Activated CD4-positive, alpha-beta T cell treated with anti-CD3 and anti-CD28 coated beads for 36 hours (primary cell): Measurements from ENCODE around the gene DYNLT3. TPM values are rescaled to one million over a fixed set of nuclear protein-coding genes. Genes with fewer than 3 reads are reported as not detected.

Experiments
- ATAC-seq: fragments of 200-7000 bp; cut with Tn5 transposase; one replicate; pipeline ENCODE4 v1.10.0; 2021; ENCODE audit warnings: mild to moderate bottlenecking, moderate library complexity
- CTCF ChIA-PET: fragments of 350-600 bp; sonication (Branson Sonifier 250); formaldehyde crosslinking; loops from one replicate; lab custom pipeline; 2021; ENCODE audit warnings: antibody characterized with exemption; lab: Charles Lee
- POLR2A ChIA-PET: fragments of 350-600 bp; sonication (Branson Sonifier 250); formaldehyde crosslinking; loops from one replicate; lab custom pipeline; 2021; ENCODE audit warnings: antibody characterized with exemption, inconsistent platforms; lab: Charles Lee
- DNase-seq: peaks from one replicate; pipeline ENCODE4 v3.0.0-alpha.2; 2020
- H3K27ac Mint-ChIP-seq: one replicate; pipeline ENCODE4 v1.8.0; 2021; ENCODE audit warnings: mixed read lengths
- H3K27me3 Mint-ChIP-seq: one replicate; pipeline ENCODE4 v1.8.0; 2021; ENCODE audit warnings: mixed read lengths
- H3K36me3 Mint-ChIP-seq: one replicate; pipeline ENCODE4 v1.8.0; 2021; ENCODE audit warnings: low read depth, mixed read lengths
- H3K4me1 Mint-ChIP-seq: one replicate; pipeline ENCODE4 v1.8.0; 2021; ENCODE audit warnings: mixed read lengths
- H3K4me3 Mint-ChIP-seq: one replicate; pipeline ENCODE4 v1.8.0; 2021; ENCODE audit warnings: mild to moderate bottlenecking, moderate library complexity, mixed read lengths
- H3K9me3 Mint-ChIP-seq: one replicate; pipeline ENCODE4 v1.8.0; 2021; ENCODE audit warnings: low read depth, mixed read lengths
- intact Hi-C, 2 experiments: fragments of 100-400 bp; cut with DNase I in 1 of 2; cut with micrococcal nuclease in 1 of 2; formaldehyde crosslinking; loops; one replicate each; pipeline versions ENCODE4 v1.14.2 to v1.15.1; 2022 to 2024; cut with DNase I, micrococcal nuclease
- total RNA-seq, 2 experiments: library from RNA; stranded (reverse); gene quantifications; one replicate each; pipeline ENCODE4 v1.2.3, GENCODE V29; 2021

Gene DYNLT3, protein sequence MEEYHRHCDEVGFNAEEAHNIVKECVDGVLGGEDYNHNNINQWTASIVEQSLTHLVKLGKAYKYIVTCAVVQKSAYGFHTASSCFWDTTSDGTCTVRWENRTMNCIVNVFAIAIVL
- 10 to 100 TPM; 16.1 to 16.8 TPM for total RNA-seq

DNA sequence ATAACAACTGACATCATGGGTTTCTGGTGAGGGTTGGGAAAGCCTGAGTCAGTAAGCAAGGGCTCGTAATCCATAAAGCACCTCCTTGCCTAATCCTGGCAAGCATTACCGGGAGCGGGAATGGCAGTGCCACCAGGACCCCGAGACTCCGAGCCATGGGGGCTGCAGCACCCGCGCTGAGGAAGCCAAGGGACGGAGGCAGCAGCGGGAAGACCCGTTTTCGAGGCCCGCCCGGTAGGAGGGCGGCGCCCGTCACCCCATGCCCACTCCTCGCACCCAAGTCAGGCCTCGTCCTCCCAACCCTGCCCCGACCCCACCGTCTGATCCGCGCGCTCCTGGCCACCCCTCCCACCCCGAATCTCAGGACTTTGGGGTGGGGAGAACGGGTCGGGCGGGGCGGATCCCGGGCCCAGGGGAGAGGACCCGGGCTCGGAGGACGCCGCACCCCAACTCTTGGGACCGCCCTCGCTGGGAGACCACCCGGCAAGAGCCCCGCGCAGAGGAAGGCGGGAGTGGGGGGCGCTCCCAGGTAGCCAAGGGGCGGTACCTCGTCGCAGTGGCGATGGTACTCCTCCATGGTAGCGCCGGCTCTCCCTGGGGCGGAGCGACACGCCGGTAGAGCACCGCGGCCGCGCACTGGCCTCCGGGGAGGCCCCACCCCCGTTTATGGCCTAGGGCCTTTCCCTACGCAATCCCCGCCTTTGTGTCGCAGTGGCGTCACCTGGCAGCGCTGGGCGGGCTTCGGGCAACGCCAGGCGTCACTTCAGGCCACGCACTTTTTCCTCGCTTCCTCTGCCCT, at the start of gene DYNLT3:
DYNLT3 (minus strand) TSS at position 638 of the 799 bp plus-strand sequence; CDS start at position 577, 61 bp downstream.
- DNase-seq = peak; percentile 88
- Mint-ChIP-seq H3K4me1 (peaks cover 27% of the 10 kb centered on the region), H3K9me3 (no peaks in the 10 kb centered on the region), H3K27ac (peak within 1 kb of the TSS; percentile 87), H3K36me3 (peaks cover 3% of the 10 kb centered on the region), H3K4me3 (peak within 1 kb of the TSS; percentile 69), H3K27me3 (no peaks in the 10 kb centered on the region)
- peak; percentile 93 for ATAC-seq
- POLR2A ChIA-PET = no interaction called here
- CTCF ChIA-PET = interaction anchor here (1.8 kb wide), 1 partner anchor 102 kb away, joined by 5 read pairs; no protein-coding TSS in a partner anchor
- intact Hi-C loops = loop anchor here (1.0 to 10.0 kb wide), 4 partner anchors 92 to 478 kb away; partner anchors contain the start of gene RPGR (in 1 of the 2)

DNA sequence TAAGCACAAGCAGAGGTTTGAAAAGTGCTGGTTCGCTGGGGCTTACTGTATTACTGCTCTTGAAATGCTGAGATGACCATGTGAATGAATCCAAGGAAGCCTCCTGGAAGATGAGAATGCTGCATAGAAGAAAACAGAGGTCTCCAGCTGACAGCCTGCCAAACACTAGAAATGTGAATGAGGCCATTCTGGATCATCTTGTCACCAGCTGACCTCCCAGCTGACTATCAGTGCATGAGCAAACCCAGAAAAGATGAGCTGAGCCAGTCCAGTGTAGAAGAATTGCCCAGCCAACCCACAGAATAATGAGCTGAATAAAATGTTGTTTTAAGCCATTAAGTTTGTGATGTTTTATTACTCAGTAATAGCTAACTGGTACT, 49.1 kb upstream of the DYNLT3 start:
- Mint-ChIP-seq H3K4me1 (no peaks in the 10 kb centered on the region), H3K9me3 (no peaks in the 10 kb centered on the region), H3K27ac (no peak overlapping the region), H3K27me3 (peaks cover 3% of the 10 kb centered on the region), H3K4me3 (no peak overlapping the region), H3K36me3 (no peaks in the 10 kb centered on the region)
- ATAC-seq (no peak), DNase-seq (no peak)
- CTCF ChIA-PET = no interaction called here
- intact Hi-C loops = no loop called here
- POLR2A ChIA-PET = no interaction called here

DNA sequence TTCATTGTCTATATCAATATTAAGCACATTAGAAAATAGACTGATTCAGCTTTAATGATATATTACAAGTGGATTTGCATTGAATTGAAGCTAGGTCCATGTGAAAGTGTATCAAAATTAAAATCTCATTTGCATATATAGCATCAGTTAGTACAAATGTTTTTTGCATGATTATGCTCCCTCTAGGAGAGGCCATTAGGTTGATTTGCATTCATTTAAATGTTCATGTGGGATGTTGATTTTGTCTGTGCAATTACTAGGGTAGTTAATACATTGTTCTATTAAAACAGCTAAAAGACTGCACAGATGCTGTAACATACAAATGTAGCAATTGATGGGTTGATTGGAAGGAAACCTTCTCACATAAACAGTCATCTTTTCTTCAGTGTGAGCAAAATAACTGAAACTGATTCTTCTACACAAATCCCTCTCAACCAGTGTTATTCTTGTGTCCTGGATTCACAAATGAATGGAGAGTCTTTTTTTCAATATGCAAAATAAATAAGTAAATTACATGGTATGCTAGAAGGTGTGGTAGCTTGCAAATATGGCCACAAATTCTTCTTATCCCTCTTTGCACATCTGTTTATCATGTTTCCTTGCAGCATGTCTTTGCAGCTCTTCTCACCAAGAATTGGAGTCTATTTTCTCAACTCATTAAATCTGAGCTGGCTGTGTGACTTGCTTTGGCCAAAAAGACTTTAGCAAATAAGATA, 48.6 kb upstream of the DYNLT3 start:
- Mint-ChIP-seq H3K27me3 (peaks cover 3% of the 10 kb centered on the region), H3K4me3 (no peak overlapping the region), H3K4me1 (no peaks in the 10 kb centered on the region), H3K36me3 (no peaks in the 10 kb centered on the region), H3K27ac (no peak overlapping the region), H3K9me3 (no peaks in the 10 kb centered on the region)
- ChIA-PET CTCF (no interaction called here), POLR2A (no interaction called here)
- intact Hi-C loops = no loop called here
- DNase-seq = no peak
- no peak for ATAC-seq

DNA sequence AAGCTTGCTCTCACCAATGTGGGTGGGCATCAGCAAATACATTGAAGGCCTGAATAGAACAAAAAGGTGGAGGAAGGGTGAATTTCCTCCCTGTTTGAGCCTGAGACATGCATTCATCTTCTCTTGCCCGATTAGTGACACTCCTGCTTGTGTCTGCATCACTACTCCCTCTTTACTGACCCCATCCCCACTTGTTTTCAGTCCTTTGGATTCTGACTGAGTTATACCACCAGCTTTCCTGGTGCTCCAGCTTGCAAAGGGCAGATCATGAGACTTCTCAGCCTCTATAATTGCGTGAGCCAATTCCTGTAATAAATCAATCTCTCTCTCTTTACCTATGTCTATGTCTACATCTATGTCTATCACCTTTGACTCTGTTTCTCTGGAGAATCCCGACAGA, 47.4 kb upstream of the DYNLT3 start:
- H3K9me3 Mint-ChIP-seq = no peaks in the 10 kb centered on the region
- ATAC-seq (no peak), DNase-seq (no peak)
- ChIA-PET POLR2A (no interaction called here), CTCF (no interaction called here)
- intact Hi-C loops = no loop called here
- no peak overlapping the region for H3K4me3 Mint-ChIP-seq
- no peaks in the 10 kb centered on the region for H3K36me3 Mint-ChIP-seq
- H3K4me1 Mint-ChIP-seq = no peaks in the 10 kb centered on the region
- no peak overlapping the region for H3K27ac Mint-ChIP-seq
- peaks cover 3% of the 10 kb centered on the region for H3K27me3 Mint-ChIP-seq

DNA sequence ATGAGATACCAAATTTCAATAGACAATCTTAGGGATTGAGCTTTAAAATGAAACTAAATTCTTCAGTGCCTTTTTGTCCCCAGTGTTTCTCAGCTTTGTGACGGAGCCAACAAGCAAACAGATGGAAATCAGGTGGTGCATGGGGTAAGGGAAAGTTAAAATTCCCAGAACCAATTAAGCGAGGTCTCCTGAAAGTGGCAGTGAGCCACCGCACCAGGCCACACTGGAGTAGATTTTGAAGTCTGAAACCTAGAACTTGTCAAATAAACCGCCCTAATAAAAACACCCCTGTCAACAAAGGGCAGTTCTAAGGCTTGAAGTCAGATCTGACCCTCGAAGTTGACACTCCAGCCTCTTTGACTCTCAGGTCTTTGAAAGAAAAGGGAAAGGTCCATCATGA, 40.6 kb upstream of the DYNLT3 start:
- intact Hi-C loops = no loop called here
- POLR2A ChIA-PET = no interaction called here
- no peaks in the 10 kb centered on the region for H3K9me3 Mint-ChIP-seq
- H3K27me3 Mint-ChIP-seq = no peaks in the 10 kb centered on the region
- no peak for ATAC-seq
- no peak overlapping the region for H3K27ac Mint-ChIP-seq
- H3K36me3 Mint-ChIP-seq = no peaks in the 10 kb centered on the region
- H3K4me3 Mint-ChIP-seq = no peak overlapping the region
- no peak for DNase-seq
- CTCF ChIA-PET = interaction anchor here (1.1 kb wide), 1 partner anchor 10 kb away, joined by 4 read pairs; no protein-coding TSS in a partner anchor
- no peaks in the 10 kb centered on the region for H3K4me1 Mint-ChIP-seq

DNA sequence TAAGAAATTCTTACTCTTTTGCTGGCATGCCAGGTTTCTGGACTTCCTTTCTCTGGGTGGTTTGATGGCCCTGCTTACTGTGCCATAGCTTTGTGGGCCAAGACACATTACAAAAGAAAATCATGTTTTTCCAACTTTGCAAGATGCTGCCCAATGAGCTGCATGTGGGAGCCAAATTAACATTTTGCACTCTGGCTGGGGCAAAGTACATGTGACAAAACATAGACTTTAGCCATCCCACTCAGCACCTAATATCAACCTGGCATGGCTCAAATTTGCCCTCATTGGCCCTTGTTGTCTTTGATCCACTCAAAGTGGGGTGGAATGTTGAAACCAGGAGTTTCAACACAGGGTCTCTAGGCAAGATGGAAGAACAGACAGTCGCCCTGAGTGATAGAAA, 40.0 kb upstream of the DYNLT3 start:
- H3K9me3 Mint-ChIP-seq = no peaks in the 10 kb centered on the region
- ATAC-seq = no peak
- no peak overlapping the region for H3K4me3 Mint-ChIP-seq
- ChIA-PET POLR2A (no interaction called here), CTCF (interaction anchor here (1.1 kb wide), 1 partner anchor 9 kb away, joined by 4 read pairs; no protein-coding TSS in a partner anchor)
- intact Hi-C loops = no loop called here
- no peaks in the 10 kb centered on the region for H3K4me1 Mint-ChIP-seq
- no peak for DNase-seq
- H3K36me3 Mint-ChIP-seq = no peaks in the 10 kb centered on the region
- H3K27me3 Mint-ChIP-seq = no peaks in the 10 kb centered on the region
- no peak overlapping the region for H3K27ac Mint-ChIP-seq

DNA sequence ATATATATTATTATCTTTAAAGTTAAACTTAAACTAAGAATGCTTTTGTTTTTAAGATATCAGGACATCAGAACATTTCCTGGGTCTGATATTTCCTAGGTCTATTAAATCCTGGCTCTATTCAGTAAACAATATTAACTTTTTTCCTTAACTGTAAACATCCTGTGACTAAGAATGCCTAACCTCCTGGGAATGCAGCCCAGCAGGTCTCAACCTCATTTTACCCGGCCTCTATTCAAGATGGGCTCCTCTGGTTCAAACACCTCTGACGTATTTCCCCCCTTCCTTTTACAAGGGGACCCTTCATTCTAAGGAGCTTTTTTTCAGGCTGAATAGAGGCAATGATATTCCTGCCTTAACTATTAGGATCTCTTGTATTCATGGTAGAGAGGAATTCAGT, 35.8 kb upstream of the DYNLT3 start:
- no peaks in the 10 kb centered on the region for H3K36me3 Mint-ChIP-seq
- POLR2A ChIA-PET = no interaction called here

DNA sequence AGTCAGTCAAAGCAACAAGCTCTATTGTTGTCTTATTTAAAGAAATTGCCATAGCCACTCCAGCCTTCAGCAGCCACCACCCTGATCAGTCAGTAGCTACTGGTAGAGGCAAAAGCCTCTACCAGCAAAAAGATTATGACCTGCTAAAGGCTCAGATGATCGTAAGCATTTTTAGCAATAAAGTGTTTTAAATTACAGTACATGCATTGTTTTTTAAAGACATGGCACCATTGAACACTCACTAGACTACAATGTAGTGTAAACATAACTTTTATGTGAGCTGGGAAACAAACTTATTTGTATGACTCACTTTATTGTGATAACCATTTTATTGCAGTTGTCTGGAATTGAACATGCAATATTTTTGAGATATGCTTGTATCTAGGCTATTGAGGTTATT, 32.3 kb upstream of the DYNLT3 start:
- DNase-seq = no peak
- Mint-ChIP-seq H3K36me3 (no peaks in the 10 kb centered on the region), H3K4me1 (no peaks in the 10 kb centered on the region), H3K27me3 (peaks cover 3% of the 10 kb centered on the region), H3K9me3 (no peaks in the 10 kb centered on the region), H3K27ac (no peak overlapping the region), H3K4me3 (no peak overlapping the region)
- intact Hi-C loops = no loop called here
- no peak for ATAC-seq
- CTCF ChIA-PET = no interaction called here
- POLR2A ChIA-PET = no interaction called here

More for the DNA sequence above, 35.8 kb upstream of the DYNLT3 start:
- DNase-seq = no peak
- Mint-ChIP-seq H3K4me3 (no peak overlapping the region), H3K27me3 (peaks cover 3% of the 10 kb centered on the region), H3K27ac (no peak overlapping the region), H3K4me1 (no peaks in the 10 kb centered on the region), H3K9me3 (no peaks in the 10 kb centered on the region)
- CTCF ChIA-PET = interaction anchor here (0.6 kb wide), 1 partner anchor 290 kb away, joined by 3 read pairs; no protein-coding TSS in a partner anchor
- no peak for ATAC-seq
- intact Hi-C loops = no loop called here

DNA sequence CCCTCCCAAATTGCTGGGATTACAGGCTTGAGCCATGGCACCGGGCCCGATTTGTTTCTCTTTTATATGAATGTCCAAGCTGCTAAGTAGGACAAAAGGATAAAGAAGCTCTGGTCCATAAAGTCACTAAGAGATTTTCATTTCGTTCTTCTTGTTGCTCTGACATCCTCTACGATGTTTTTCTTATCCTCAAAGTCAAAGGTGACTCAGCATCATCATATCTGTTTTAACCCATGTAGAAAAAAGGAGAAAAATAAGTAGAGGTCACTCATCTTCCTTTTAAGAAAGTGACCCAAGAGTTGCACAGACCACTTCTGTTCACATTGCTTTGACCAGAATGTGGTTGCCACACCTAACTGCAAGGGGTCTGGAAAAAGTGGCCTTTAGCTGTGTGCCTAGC, 29.3 kb upstream of the DYNLT3 start:
- CTCF ChIA-PET = interaction anchor here (0.6 kb wide), 1 partner anchor 9 kb away, joined by 3 read pairs; no protein-coding TSS in a partner anchor
- no peaks in the 10 kb centered on the region for H3K36me3 Mint-ChIP-seq
- no peak overlapping the region for H3K27ac Mint-ChIP-seq
- POLR2A ChIA-PET = no interaction called here
- no peak overlapping the region for H3K4me3 Mint-ChIP-seq
- peaks cover 1% of the 10 kb centered on the region for H3K27me3 Mint-ChIP-seq
- H3K9me3 Mint-ChIP-seq = no peaks in the 10 kb centered on the region
- ATAC-seq (no peak), DNase-seq (no peak)
- H3K4me1 Mint-ChIP-seq = no peaks in the 10 kb centered on the region
- intact Hi-C loops = no loop called here

DNA sequence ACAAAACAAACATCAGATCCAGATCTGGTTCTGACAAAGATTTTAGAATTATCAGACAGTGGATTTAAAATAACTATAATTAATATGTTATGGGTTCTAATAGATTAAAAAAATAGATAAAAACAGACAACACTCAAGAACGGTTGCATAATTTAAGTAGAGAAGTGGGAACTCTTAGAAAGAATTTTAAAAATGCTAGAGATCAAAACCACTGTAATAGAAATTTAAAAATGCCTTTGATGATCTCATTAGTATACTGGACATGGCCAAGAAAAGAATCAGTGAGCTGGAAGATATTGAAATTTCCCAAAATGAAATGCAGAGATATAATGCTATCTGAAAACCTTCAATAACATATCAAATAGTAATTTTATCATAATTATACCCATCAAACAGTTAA, 28.3 kb upstream of the DYNLT3 start:
- intact Hi-C loops = no loop called here
- no peak overlapping the region for H3K27ac Mint-ChIP-seq
- H3K36me3 Mint-ChIP-seq = no peaks in the 10 kb centered on the region
- peaks cover 1% of the 10 kb centered on the region for H3K27me3 Mint-ChIP-seq
- H3K4me1 Mint-ChIP-seq = no peaks in the 10 kb centered on the region
- DNase-seq (no peak), ATAC-seq (no peak)
- no peaks in the 10 kb centered on the region for H3K9me3 Mint-ChIP-seq
- POLR2A ChIA-PET = no interaction called here
- CTCF ChIA-PET = interaction anchor here (0.8 kb wide), 1 partner anchor 749 kb away, joined by 3 read pairs; no protein-coding TSS in a partner anchor
- no peak overlapping the region for H3K4me3 Mint-ChIP-seq

DNA sequence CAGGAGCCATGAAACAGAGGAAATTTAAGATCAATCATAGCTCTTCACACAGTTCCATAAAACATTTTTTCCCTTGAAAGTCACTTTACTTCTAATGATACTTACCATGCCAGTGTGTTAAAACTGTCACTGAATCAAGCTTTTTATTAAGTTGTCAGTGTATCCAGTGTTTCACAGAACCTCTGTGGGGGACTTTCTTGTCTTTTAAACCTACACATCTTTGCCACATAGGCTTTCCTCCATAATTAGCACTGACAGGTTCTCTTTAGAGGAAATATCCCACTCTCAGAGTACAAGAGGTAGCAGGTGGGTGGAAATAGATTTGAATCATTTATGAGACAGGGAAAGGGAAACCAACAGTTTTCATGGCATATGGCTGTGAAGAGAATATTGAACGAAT, 25.8 kb upstream of the DYNLT3 start:
- DNase-seq = no peak
- peaks cover 3% of the 10 kb centered on the region for H3K4me1 Mint-ChIP-seq
- CTCF ChIA-PET = no interaction called here
- no peak for ATAC-seq
- peaks cover 5% of the 10 kb centered on the region for H3K27me3 Mint-ChIP-seq
- no peak overlapping the region for H3K4me3 Mint-ChIP-seq
- no peak overlapping the region for H3K27ac Mint-ChIP-seq
- POLR2A ChIA-PET = no interaction called here
- no peaks in the 10 kb centered on the region for H3K36me3 Mint-ChIP-seq
- no peaks in the 10 kb centered on the region for H3K9me3 Mint-ChIP-seq
- intact Hi-C loops = no loop called here
